Measurements from ENCODE around the gene VPS35L.

- TF ChIP-seq GATA3 (IDR thresholded peaks at IDR 0.05; ENCODE audit: low read depth, low read length) (no peak), GATA2 (IDR thresholded peaks at IDR 0.05; ENCODE audit: low read depth, low read length) (no peak)
Measured at GRCh38 chr16:19737306-19738038, 182.0 kb downstream of the VPS35L start.

Data from SH-SY5Y (cell line).